ENCODE data around the gene CAMK2N1.

CAMK2N1 gene

GRCh38 chr1:20477348-20478056 is 8.5 kb downstream of the CAMK2N1 start:
- DNase-seq, result no peak

GRCh38 chr1:20476265-20477038 is 9.6 kb downstream of the CAMK2N1 start:
- DNase-seq, result no peak

GRCh38 chr1:20474996-20475395 is 11.0 kb downstream of the CAMK2N1 start:
- no peak for DNase-seq

GRCh38 chr1:20474333-20474975 is 11.6 kb downstream of the CAMK2N1 start:
- DNase-seq, result no peak

- no peak for DNase-seq
These were observed 12.1 kb downstream of the CAMK2N1 start for GRCh38 chr1:20473894-20474293.

- no peak for DNase-seq
These were observed 12.9 kb downstream of the CAMK2N1 start for GRCh38 chr1:20472860-20473711.

GRCh38 chr1:20472121-20472520 is 13.9 kb downstream of the CAMK2N1 start:
- no peak for DNase-seq

GRCh38 chr1:20470194-20470593 is 15.8 kb downstream of the CAMK2N1 start:
- no peak for DNase-seq

GRCh38 chr1:20469406-20470076 is 16.5 kb downstream of the CAMK2N1 start:
- DNase-seq, result no peak

GRCh38 chr1:20466273-20466672 is 19.7 kb downstream of the CAMK2N1 start:
- DNase-seq, result no peak

- no peak for DNase-seq
These were observed 20.8 kb downstream of the CAMK2N1 start for GRCh38 chr1:20465187-20465586.

- no peak for DNase-seq
These were observed 22.5 kb downstream of the CAMK2N1 start for GRCh38 chr1:20463502-20463901.

GRCh38 chr1:20462397-20462796 is 23.6 kb downstream of the CAMK2N1 start:
- no peak for DNase-seq

GRCh38 chr1:20458717-20459116 is 27.3 kb downstream of the CAMK2N1 start:
- no peak for DNase-seq

GRCh38 chr1:20454004-20454403 is 32.0 kb downstream of the CAMK2N1 start:
- no peak for DNase-seq

GRCh38 chr1:20449735-20450311 is 36.2 kb downstream of the CAMK2N1 start:
- DNase-seq, result no peak

GRCh38 chr1:20448671-20449071 is 37.3 kb downstream of the CAMK2N1 start:
- DNase-seq, result no peak

- DNase-seq, result no peak
These were observed 38.2 kb downstream of the CAMK2N1 start for GRCh38 chr1:20447794-20448193.

GRCh38 chr1:20446796-20447195 is 39.2 kb downstream of the CAMK2N1 start:
- DNase-seq, result no peak

- DNase-seq, result no peak
These were observed 40.1 kb downstream of the CAMK2N1 start for GRCh38 chr1:20445956-20446355.

- DNase-seq, result no peak
These were observed 42.1 kb downstream of the CAMK2N1 start for GRCh38 chr1:20443703-20444586.
